ENCODE results near the gene MAML2.

The MAML2 gene

DNA sequence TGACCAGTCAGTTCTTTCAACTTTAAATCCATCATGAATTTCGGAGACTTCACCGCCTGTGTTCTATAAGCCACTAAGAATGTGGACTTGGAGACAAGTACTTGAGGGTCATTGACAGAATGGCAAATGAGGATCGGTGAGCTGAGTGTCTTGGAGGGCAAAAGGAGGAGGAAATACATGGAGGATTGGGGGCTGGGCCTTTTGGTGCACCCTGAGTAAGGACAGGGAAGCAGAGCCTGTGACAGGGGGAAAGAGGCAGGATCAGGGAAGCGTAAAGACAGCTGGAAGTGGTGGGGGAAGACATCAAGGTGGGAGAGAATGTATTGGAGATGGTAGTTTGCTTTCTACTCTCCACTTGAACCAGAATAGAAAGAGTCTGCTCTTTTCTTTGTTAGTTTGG lies 348.7 kb downstream of the MAML2 start:
- DNase-seq (ENCODE audit: insufficient read length): no peak
- TF ChIP-seq TAF1 (IDR thresholded peaks at IDR 0.05; ENCODE audit: borderline replicate concordance, low read depth, low read length) (no peak), POLR2AphosphoS5 (IDR thresholded peaks at IDR 0.05; ENCODE audit: low read depth, low read length) (no peak), POLR2A (IDR thresholded peaks at IDR 0.05; ENCODE audit: low read depth, low read length) (no peak)
- no peak for FAIRE-seq

DNA sequence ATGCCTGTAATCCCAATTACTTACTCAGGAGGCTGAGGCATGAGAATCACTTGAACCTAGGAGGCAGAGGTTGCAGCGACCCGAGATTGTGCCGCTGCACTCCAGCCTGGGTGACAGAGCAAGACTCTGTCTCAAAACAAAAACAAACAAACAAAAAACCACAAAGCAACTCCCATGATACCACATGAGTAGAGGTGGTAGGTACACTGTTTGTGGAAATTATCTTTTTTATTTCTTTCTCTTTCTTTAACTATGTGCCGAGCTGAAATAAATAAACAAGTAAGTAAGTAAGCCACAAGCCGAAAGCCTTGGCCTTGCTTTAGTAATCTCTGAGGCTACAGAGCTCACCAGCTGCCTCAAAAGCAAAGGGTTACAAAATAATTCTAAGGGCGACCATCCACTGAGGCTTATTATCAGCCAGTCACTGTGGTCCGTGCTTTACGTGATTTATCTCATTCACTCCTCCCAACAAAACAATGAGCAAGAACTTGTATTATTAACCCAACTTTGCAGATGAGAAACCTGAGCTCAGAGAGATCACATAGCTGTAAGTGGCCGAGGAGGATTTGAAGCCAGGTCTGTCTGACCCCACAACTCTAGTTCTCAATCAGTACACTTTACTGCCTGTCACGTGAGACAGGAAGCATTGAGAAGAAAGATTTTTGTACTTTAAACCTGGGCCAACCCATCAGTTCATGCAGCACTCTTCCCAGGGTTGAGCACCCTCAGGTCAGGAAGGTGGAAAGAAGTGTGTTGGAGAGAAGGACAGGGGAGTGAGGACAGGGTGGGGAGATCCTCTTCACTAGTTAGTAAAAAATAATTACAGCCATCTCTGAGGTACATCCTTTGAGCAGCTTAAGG lies 349.3 kb downstream of the MAML2 start:
- DNase-seq (ENCODE audit: insufficient read length) (no peak), FAIRE-seq (no peak)

DNA sequence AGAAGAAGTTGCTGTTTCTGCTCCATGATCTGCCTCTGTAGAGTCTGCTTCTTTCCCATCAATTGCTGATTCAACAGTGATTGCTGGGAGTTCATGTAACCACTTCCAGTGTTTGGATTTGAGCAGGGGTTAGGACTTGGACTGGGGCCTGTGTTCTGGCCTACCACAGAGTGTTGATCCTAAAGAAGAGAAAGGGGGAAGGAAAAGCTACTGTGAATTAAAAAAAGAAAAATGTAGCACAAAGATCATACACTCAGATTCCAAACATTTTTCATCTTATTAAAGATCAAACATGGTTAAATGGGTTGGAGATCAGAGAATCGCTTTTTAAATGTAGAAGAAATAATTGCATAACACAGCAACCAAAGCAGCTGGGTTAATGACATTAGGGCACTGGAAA lies 351.4 kb downstream of the MAML2 start:
- no peak for FAIRE-seq

More for the DNA sequence above, 349.3 kb downstream of the MAML2 start:
- TF ChIP-seq POLR2AphosphoS5 (IDR thresholded peaks at IDR 0.05; ENCODE audit: low read depth, low read length): no peak
- TF ChIP-seq TAF1 (IDR thresholded peaks at IDR 0.05; ENCODE audit: borderline replicate concordance, low read depth, low read length): no peak
- TF ChIP-seq POLR2A (IDR thresholded peaks at IDR 0.05; ENCODE audit: low read depth, low read length): no peak

DNA sequence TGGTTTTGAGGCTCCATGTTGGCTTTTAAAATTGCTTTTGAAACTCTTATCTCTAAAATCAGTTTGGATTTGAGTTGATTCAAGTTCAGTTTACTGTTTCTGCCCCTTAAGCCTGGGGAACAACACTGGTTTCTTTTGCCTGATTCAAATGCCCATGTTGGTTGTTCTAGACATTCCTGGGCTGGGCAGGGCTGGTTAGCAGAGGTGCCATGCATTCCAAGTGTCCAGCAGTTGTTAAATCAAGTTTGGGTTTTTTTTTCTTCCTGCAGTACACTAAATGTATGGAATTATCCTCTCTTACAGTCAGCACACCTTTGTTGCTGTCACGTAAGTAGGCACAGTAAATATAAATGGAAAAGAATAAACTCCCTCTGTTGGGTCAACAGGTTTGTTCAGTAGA lies 351.9 kb downstream of the MAML2 start:
- no peak for TF ChIP-seq POLR2A (IDR thresholded peaks at IDR 0.05; ENCODE audit: low read depth, low read length)
- TF ChIP-seq TAF1 (IDR thresholded peaks at IDR 0.05; ENCODE audit: borderline replicate concordance, low read depth, low read length): no peak
- TF ChIP-seq POLR2AphosphoS5 (IDR thresholded peaks at IDR 0.05; ENCODE audit: low read depth, low read length): no peak
- no peak for FAIRE-seq
- no peak for DNase-seq (ENCODE audit: insufficient read length)

More for the DNA sequence above, 351.4 kb downstream of the MAML2 start:
- DNase-seq (ENCODE audit: insufficient read length): no peak
- TF ChIP-seq POLR2A (IDR thresholded peaks at IDR 0.05; ENCODE audit: low read depth, low read length) (no peak), TAF1 (IDR thresholded peaks at IDR 0.05; ENCODE audit: borderline replicate concordance, low read depth, low read length) (no peak), POLR2AphosphoS5 (IDR thresholded peaks at IDR 0.05; ENCODE audit: low read depth, low read length) (no peak)

DNA sequence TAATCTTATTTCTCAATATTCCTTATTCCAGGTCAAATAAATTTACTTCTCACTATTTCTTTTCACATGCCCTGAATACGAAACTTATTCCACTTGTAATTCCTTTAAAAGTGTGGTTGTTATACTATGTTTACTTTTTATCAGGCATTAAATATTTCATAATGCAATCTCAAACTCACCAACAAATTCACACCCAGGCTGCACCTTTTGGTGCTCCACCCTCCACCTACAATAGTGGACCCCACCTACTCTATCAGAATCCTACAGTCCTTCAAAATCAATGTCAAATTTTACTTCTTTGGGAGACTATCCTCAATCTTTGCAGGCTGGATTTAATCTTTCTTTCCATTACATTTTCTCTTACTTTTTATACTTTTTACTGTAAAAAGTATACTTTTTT lies 353.2 kb downstream of the MAML2 start:
- FAIRE-seq (no peak), DNase-seq (ENCODE audit: insufficient read length) (no peak)
- no peak for TF ChIP-seq POLR2A (IDR thresholded peaks at IDR 0.05; ENCODE audit: low read depth, low read length)
- TF ChIP-seq TAF1 (IDR thresholded peaks at IDR 0.05; ENCODE audit: borderline replicate concordance, low read depth, low read length): no peak
- no peak for TF ChIP-seq POLR2AphosphoS5 (IDR thresholded peaks at IDR 0.05; ENCODE audit: low read depth, low read length)

DNA sequence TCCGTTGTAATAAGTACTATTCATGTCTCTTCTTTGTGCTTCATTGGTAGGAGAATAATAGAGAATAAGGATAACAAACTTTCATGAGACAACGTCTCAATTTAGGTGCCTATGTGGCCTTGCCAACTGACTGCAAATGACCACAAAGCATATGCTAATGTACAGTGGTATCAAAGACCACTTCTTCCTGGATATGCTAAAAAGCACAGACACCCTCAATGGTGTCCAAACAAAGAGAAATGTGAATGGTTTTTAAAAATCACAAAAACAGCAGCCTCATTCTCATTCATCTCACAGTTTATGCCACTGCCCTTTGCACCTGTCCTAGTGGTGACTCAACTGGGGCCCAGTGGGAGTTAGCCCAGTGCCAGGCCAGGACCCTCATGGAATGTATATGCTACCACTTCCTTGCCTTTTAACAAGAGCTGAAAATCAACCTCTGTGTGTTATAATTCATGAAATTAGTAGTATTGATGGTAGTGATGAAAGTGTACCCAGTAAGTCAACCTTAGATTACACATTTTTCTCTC lies 353.9 kb downstream of the MAML2 start:
- DNase-seq (ENCODE audit: insufficient read length) (no peak), FAIRE-seq (peak; percentile 24)
- no peak for TF ChIP-seq TAF1 (IDR thresholded peaks at IDR 0.05; ENCODE audit: borderline replicate concordance, low read depth, low read length)
- no peak for TF ChIP-seq POLR2A (IDR thresholded peaks at IDR 0.05; ENCODE audit: low read depth, low read length)

- FAIRE-seq: no peak
- no peak for DNase-seq (ENCODE audit: insufficient read length)
- no peak for TF ChIP-seq TAF1 (IDR thresholded peaks at IDR 0.05; ENCODE audit: borderline replicate concordance, low read depth, low read length)
Measured at GRCh38 chr11:95985174-95985808, 357.7 kb downstream of the MAML2 start.

- peak; percentile 27 for FAIRE-seq
- TF ChIP-seq POLR2A (IDR thresholded peaks at IDR 0.05; ENCODE audit: low read depth, low read length) (no peak), TAF1 (IDR thresholded peaks at IDR 0.05; ENCODE audit: borderline replicate concordance, low read depth, low read length) (no peak), POLR2AphosphoS5 (IDR thresholded peaks at IDR 0.05; ENCODE audit: low read depth, low read length) (no peak)
Measured at GRCh38 chr11:95984072-95984471, 358.9 kb downstream of the MAML2 start.

DNA sequence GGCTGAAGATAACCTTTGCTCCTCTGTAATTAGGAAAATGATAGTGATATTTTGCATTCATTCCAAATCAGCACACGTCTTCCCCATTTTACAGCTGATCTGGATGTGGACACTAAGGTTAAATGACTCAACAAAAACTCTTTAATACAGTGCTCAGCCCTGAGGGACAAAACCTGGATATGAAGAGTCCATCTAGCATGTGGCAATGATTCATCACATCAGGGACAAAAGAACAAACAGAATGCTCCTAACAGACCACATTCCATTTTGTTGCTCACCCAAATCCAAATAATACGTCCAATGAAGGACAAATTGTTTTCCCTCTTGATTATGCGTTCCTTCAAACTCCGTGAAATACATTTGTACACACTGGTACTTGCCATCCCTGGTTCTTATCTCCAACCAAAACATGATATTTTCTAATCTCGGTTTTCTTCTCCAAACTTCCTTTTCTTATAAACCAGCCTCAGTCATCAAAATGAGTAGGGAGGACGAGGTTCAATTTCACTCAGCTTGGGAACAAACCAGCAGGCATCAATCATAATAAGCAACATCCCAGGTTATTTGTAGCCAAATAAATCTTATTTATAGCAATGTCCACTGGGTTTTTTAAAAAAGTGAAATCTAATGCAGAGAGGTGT lies 365.3 kb downstream of the MAML2 start:
- no peak for TF ChIP-seq TAF1 (IDR thresholded peaks at IDR 0.05; ENCODE audit: borderline replicate concordance, low read depth, low read length)
- no peak for DNase-seq (ENCODE audit: insufficient read length)
- no peak for FAIRE-seq

More at GRCh38 chr11:95984072-95984471, 358.9 kb downstream of the MAML2 start:
- no peak for DNase-seq (ENCODE audit: insufficient read length)

GRCh38 chr11:95976550-95976949 lies 366.4 kb downstream of the MAML2 start:
- no peak for DNase-seq (ENCODE audit: insufficient read length)
- FAIRE-seq: no peak
- TF ChIP-seq TAF1 (IDR thresholded peaks at IDR 0.05; ENCODE audit: borderline replicate concordance, low read depth, low read length) (no peak), POLR2AphosphoS5 (IDR thresholded peaks at IDR 0.05; ENCODE audit: low read depth, low read length) (no peak), POLR2A (IDR thresholded peaks at IDR 0.05; ENCODE audit: low read depth, low read length) (no peak)

DNA sequence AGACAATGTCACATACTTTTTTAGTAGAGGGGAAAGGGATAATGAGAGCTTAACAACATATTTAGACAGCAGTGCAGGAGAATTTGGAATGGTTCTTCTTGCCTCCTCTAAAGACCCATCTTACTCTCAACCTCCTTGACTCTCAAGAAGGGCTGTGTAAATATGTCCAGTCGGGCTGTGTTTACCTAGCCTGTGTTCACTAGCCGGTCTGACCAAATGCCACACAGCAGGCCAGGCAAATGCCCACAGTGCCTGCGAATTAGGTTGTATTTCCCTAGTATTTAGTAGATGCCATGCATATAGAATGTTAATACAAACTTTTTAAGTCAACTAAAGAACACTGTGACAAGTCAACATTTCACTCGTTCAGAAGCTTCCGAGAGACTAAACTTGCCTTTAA lies 367.7 kb downstream of the MAML2 start:
- TF ChIP-seq POLR2A (IDR thresholded peaks at IDR 0.05; ENCODE audit: low read depth, low read length): no peak
- no peak for TF ChIP-seq TAF1 (IDR thresholded peaks at IDR 0.05; ENCODE audit: borderline replicate concordance, low read depth, low read length)
- TF ChIP-seq POLR2AphosphoS5 (IDR thresholded peaks at IDR 0.05; ENCODE audit: low read depth, low read length): no peak

More for the DNA sequence above, 367.7 kb downstream of the MAML2 start:
- DNase-seq (ENCODE audit: insufficient read length) (no peak), FAIRE-seq (no peak)

Measured in GM12892 (cell line).